ENCODE measurements around the gene TLR8. TPM values are rescaled to one million over a fixed set of nuclear protein-coding genes. Genes with fewer than 3 reads are reported as not detected.

TLR8 gene
- total RNA-seq (ENCODE audit: unreplicated experiment): not detected
- long read RNA-seq: 0 reads

DNA sequence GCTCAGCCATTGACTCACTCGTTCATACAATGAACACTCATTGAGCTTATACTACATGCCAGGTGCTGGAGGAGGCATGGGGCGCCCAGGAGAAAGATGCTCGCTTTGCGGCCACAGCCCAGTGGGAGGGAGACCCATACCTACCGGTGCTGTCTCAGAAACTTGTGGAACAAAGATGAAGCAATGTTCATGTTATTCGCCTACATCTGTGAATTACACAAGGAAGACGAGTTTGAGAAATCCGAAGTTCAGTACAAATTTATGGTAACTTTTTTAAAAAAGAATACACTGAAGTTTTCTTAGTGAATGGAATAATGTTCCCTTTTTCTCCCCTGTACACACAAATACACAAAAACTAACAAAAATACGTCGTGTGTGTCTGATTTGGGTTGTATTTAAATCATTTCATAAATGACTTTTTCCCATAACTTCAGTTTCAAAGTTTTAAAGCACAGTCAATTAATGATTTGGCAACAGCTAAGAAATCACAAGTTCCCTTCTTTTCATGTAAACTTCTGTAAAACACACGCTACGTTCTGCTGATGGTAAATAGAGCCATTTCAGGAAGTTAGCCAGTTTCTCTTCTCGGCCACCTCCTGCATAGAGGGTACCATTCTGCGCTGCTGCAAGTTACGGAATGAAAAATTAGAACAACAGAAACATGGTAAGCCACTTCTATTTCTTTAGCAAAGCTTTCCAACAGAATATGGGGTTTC, at the start of gene TLR8:
Gene TLR8, plus strand, starts transcription at position 575 of the 716 bp plus-strand sequence. Its CDS starts 87 bp downstream, at position 662.
- Mint-ChIP-seq H3K27ac (ENCODE audit: unreplicated experiment) (no peak within 1 kb of the TSS), H3K4me1 (ENCODE audit: unreplicated experiment) (no peaks in the 10 kb centered on the region), H3K4me3 (ENCODE audit: unreplicated experiment) (no peak within 1 kb of the TSS), H3K36me3 (ENCODE audit: low read depth, unreplicated experiment) (no peaks in the 10 kb centered on the region), H3K27me3 (ENCODE audit: unreplicated experiment) (no peaks in the 10 kb centered on the region), H3K9me3 (ENCODE audit: unreplicated experiment) (no peaks in the 10 kb centered on the region)
- no peak for DNase-seq (ENCODE audit: low spot score)
- no peak for TF ChIP-seq CTCF (IDR thresholded peaks at IDR 0.05; ENCODE audit: unreplicated experiment)

GRCh38 chrX:12865359-12865758, 41.1 kb upstream of the TLR8 start:
- H3K36me3 Mint-ChIP-seq (ENCODE audit: low read depth, unreplicated experiment): no peaks in the 10 kb centered on the region
- H3K9me3 Mint-ChIP-seq (ENCODE audit: unreplicated experiment): no peaks in the 10 kb centered on the region
- no peak overlapping the region for H3K27ac Mint-ChIP-seq (ENCODE audit: unreplicated experiment)
- H3K27me3 Mint-ChIP-seq (ENCODE audit: unreplicated experiment): no peaks in the 10 kb centered on the region
- no peak overlapping the region for H3K4me3 Mint-ChIP-seq (ENCODE audit: unreplicated experiment)
- no peak for DNase-seq (ENCODE audit: low spot score)
- TF ChIP-seq CTCF (IDR thresholded peaks at IDR 0.05; ENCODE audit: unreplicated experiment): no peak
- H3K4me1 Mint-ChIP-seq (ENCODE audit: unreplicated experiment): no peaks in the 10 kb centered on the region

DNA sequence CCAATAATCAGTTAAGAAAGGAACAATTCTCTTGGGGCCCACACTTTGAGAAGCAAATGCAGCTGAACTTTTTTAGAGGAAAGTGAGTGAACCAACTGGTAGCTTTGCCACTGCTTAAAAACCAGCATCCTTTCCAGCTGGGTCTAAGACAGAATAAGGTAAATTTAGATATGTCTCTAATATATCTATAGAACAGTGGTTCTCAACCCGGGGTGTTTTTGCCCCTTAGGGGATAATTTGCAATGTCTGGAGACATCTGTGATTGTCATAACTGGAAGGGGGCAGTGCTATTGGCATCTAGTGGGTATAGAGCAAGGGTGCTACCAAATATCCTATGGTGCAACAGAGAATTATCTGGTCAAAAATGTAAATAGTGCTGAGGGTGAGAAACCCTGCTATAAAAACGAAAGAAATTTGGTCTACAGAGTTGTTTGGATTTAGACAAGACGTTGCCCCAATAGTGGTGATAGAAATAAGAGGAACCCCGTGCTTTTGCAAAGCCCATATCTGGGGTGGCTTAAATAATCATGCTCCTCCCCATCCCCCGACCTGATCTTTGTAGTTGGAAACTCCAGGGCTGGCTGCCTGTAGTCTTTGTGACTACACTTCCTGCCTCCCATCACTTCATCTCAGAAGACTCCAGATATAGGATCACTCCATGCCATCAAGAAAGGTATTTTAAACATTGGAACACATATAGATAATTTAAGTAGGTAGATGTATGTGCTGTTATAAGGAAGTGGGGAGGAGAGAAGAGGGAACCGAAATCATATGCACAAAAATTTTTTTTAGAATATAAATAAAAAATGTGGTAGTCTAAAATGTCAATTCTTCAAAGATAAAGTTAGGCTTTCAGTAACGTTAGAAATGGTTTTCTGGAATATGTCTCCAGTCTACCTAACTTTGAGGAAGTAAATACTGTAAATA, 39.7 kb upstream of the TLR8 start, which contains the start of gene TLR7:
Gene TLR7, plus strand, starts transcription at position 622 of the 927 bp plus-strand sequence. CDS start 507 bp downstream, outside the sequence.
- no peak for DNase-seq (ENCODE audit: low spot score)
- Mint-ChIP-seq H3K9me3 (ENCODE audit: unreplicated experiment) (no peaks in the 10 kb centered on the region), H3K4me1 (ENCODE audit: unreplicated experiment) (no peaks in the 10 kb centered on the region), H3K36me3 (ENCODE audit: low read depth, unreplicated experiment) (no peaks in the 10 kb centered on the region), H3K27ac (ENCODE audit: unreplicated experiment) (no peak within 1 kb of the TSS), H3K27me3 (ENCODE audit: unreplicated experiment) (no peaks in the 10 kb centered on the region), H3K4me3 (ENCODE audit: unreplicated experiment) (no peak within 1 kb of the TSS)
- no peak for TF ChIP-seq CTCF (IDR thresholded peaks at IDR 0.05; ENCODE audit: unreplicated experiment)

DNA sequence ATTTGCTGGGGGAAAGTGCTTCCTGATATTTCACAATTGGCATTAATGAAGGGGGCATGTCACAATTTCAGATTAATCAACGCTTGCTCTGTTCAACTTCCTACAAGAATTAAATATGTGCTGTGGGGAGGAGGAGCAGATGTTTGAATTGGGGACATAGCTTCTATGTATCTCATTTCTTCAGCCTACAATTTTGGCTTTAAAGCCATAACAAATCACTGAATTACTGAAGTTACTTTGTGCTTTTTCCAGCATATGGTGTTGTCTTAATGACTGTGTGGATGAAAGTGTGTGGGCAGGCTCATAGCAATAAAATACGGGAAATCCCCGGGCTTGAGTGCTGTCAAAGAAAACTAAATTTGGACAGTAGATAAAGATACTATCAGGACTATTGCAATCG, 38.7 kb upstream of the TLR8 start:
- no peak for TF ChIP-seq CTCF (IDR thresholded peaks at IDR 0.05; ENCODE audit: unreplicated experiment)
- H3K36me3 Mint-ChIP-seq (ENCODE audit: low read depth, unreplicated experiment): no peaks in the 10 kb centered on the region
- H3K9me3 Mint-ChIP-seq (ENCODE audit: unreplicated experiment): no peaks in the 10 kb centered on the region
- DNase-seq (ENCODE audit: low spot score): no peak
- no peaks in the 10 kb centered on the region for H3K27me3 Mint-ChIP-seq (ENCODE audit: unreplicated experiment)
- H3K4me3 Mint-ChIP-seq (ENCODE audit: unreplicated experiment): no peak overlapping the region
- no peak overlapping the region for H3K27ac Mint-ChIP-seq (ENCODE audit: unreplicated experiment)
- H3K4me1 Mint-ChIP-seq (ENCODE audit: unreplicated experiment): no peaks in the 10 kb centered on the region
